Smooth muscle cell (in vitro differentiated cells): ENCODE data around the gene DGCR2. TPM values are rescaled to one million over a fixed set of nuclear protein-coding genes. Genes with fewer than 3 reads are reported as not detected.

Source experiments
- DNase-seq: peaks from one replicate; lab custom pipeline; 2025; ENCODE audit not compliant: unreplicated experiment; lab: John Stamatoyannopoulos, UW
- H2AFZ ChIP-seq: fragments of 200-600 bp; sonication (generic); 2 replicates; pipeline ENCODE4 v1.6.0; 2016; ENCODE audit warnings: antibody characterized with exemption, low read depth, mild to moderate bottlenecking
- H3F3A ChIP-seq: fragments of 200-600 bp; sonication (generic); 2 replicates; pipeline ENCODE4 v1.6.0; 2017; ENCODE audit warnings: antibody characterized with exemption, low read depth
- H3K27ac ChIP-seq: fragments of 200-600 bp; sonication (generic); 2 replicates; pipeline ENCODE4 v1.5.1; 2016; ENCODE audit warnings: low read depth, mild to moderate bottlenecking
- H3K27me3 ChIP-seq: fragments of 200-600 bp; sonication (generic); 2 replicates; pipeline ENCODE4 v1.6.1; 2016; ENCODE audit warnings: low read depth, mild to moderate bottlenecking
- H3K36me3 ChIP-seq: fragments of 200-600 bp; sonication (generic); 2 replicates; pipeline ENCODE4 v1.5.1; 2016; ENCODE audit warnings: low read depth
- H3K4me1 ChIP-seq: fragments of 200-600 bp; sonication (generic); 2 replicates; pipeline ENCODE4 v1.5.1; 2016; ENCODE audit warnings: low read depth
- H3K4me2 ChIP-seq: fragments of 200-600 bp; sonication (generic); 2 replicates; pipeline ENCODE4 v1.6.0; 2016; ENCODE audit warnings: mild to moderate bottlenecking
- H3K4me3 ChIP-seq: fragments of 200-600 bp; sonication (generic); 2 replicates; pipeline ENCODE4 v1.5.1; 2016; ENCODE audit warnings: mild to moderate bottlenecking
- H3K79me2 ChIP-seq: fragments of 200-600 bp; sonication (generic); 2 replicates; pipeline ENCODE4 v1.6.0; 2016; ENCODE audit warnings: low read depth, mild to moderate bottlenecking
- H3K9ac ChIP-seq: fragments of 200-600 bp; sonication (generic); 2 replicates; pipeline ENCODE4 v1.6.0; 2016; ENCODE audit warnings: low read depth
- H3K9me3 ChIP-seq: fragments of 200-600 bp; sonication (generic); replicated peaks from 2 replicates; pipeline ENCODE4 v1.5.1; 2016; ENCODE audit warnings: low read depth
- H4K20me1 ChIP-seq: fragments of 200-600 bp; sonication (generic); 2 replicates; pipeline ENCODE4 v1.6.0; 2016; ENCODE audit warnings: low read depth
- CTCF ChIP-seq: fragments of 200-600 bp; sonication (generic); IDR thresholded peaks from 2 replicates; pipeline ENCODE4 v1.5.1; 2017; ENCODE audit warnings: borderline replicate concordance, mild to moderate bottlenecking, antibody characterized with exemption; ENCODE audit not compliant: insufficient read depth, poor library complexity, severe bottlenecking
- WGBS: methylation state at CpG from one replicate; pipeline ENCODE4 v1.1.7; 2016; ENCODE audit warnings: low lambda C conversion rate; 5-methylcytosine and 5-hydroxymethylcytosine counted together
- polyA plus RNA-seq: library from polyadenylated mRNA; unstranded; fragments of >200 nt; fragmentation: Nextera tagmentation; extraction: Ambion mirVana; gene quantifications from 2 replicates; pipeline ENCODE4 v1.2.1, GENCODE V29; 2016
- total RNA-seq: library from RNA; depleted of rRNA; stranded (reverse); fragments of >200 nt; gene quantifications from 2 replicates; pipeline ENCODE4 v1.2.3, GENCODE V29; 2014

DGCR2 gene
- total and polyA plus RNA-seq, 2 experiments from 2014 or later: 46.7 to 53.2 TPM

GRCh38 chr22:18999008-18999407 lies 123.2 kb downstream of the DGCR2 start:
- no peak overlapping the region for H3K9ac ChIP-seq
- no peak for DNase-seq
- peak; percentile 29 for TF ChIP-seq CTCF
- 26% methylated on average over 12 of the region's 12 CpGs for WGBS
- no peaks in the 10 kb centered on the region for H3K79me2 ChIP-seq
- no peak overlapping the region for H2AFZ ChIP-seq
- no peaks in the 10 kb centered on the region for H3K36me3 ChIP-seq
- H3K9me3 ChIP-seq: no peaks in the 10 kb centered on the region
- no peak overlapping the region for H3K4me3 ChIP-seq
- H4K20me1 ChIP-seq: no peaks in the 10 kb centered on the region
- no peaks in the 10 kb centered on the region for H3K4me1 ChIP-seq
- H3K27ac ChIP-seq: no peak overlapping the region
- H3F3A ChIP-seq: no peaks in the 10 kb centered on the region
- H3K4me2 ChIP-seq: no peak overlapping the region
- peaks cover 16% of the 10 kb centered on the region for H3K27me3 ChIP-seq

- H3K4me3 ChIP-seq: no peak overlapping the region
- no peak overlapping the region for H2AFZ ChIP-seq
- no peak for DNase-seq
- H3F3A ChIP-seq: no peaks in the 10 kb centered on the region
- no peaks in the 10 kb centered on the region for H3K4me1 ChIP-seq
- 76% methylated on average over 22 of the region's 22 CpGs for WGBS
- no peaks in the 10 kb centered on the region for H4K20me1 ChIP-seq
- H3K79me2 ChIP-seq: no peaks in the 10 kb centered on the region
- H3K9me3 ChIP-seq: no peaks in the 10 kb centered on the region
- no peaks in the 10 kb centered on the region for H3K36me3 ChIP-seq
- H3K4me2 ChIP-seq: no peak overlapping the region
- H3K9ac ChIP-seq: no peak overlapping the region
- TF ChIP-seq CTCF: no peak
- no peak overlapping the region for H3K27ac ChIP-seq
- H3K27me3 ChIP-seq: peaks cover 11% of the 10 kb centered on the region
Observed at GRCh38 chr22:18997925-18998315, 124.3 kb downstream of the DGCR2 start.

- no peak for TF ChIP-seq CTCF
- H3K9ac ChIP-seq: no peak overlapping the region
- no peak overlapping the region for H3K27ac ChIP-seq
- no peaks in the 10 kb centered on the region for H3F3A ChIP-seq
- no peak overlapping the region for H3K4me3 ChIP-seq
- no peaks in the 10 kb centered on the region for H3K4me1 ChIP-seq
- no peak for DNase-seq
- H3K36me3 ChIP-seq: no peaks in the 10 kb centered on the region
- H3K9me3 ChIP-seq: no peaks in the 10 kb centered on the region
- H4K20me1 ChIP-seq: no peaks in the 10 kb centered on the region
- H3K27me3 ChIP-seq: peaks cover 8% of the 10 kb centered on the region
- H3K4me2 ChIP-seq: no peak overlapping the region
- no peak overlapping the region for H2AFZ ChIP-seq
- 91% methylated on average over 12 of the region's 12 CpGs for WGBS
- H3K79me2 ChIP-seq: no peaks in the 10 kb centered on the region
Observed at GRCh38 chr22:18997306-18997924, 124.8 kb downstream of the DGCR2 start.

GRCh38 chr22:18996376-18996900 lies 125.8 kb downstream of the DGCR2 start:
- no peak for DNase-seq
- H3K4me2 ChIP-seq: no peak overlapping the region
- no peaks in the 10 kb centered on the region for H3K4me1 ChIP-seq
- peaks cover 8% of the 10 kb centered on the region for H3K27me3 ChIP-seq
- no peaks in the 10 kb centered on the region for H3F3A ChIP-seq
- no peak overlapping the region for H3K27ac ChIP-seq
- no peak for TF ChIP-seq CTCF
- no peaks in the 10 kb centered on the region for H3K79me2 ChIP-seq
- H2AFZ ChIP-seq: no peak overlapping the region
- no peaks in the 10 kb centered on the region for H3K9me3 ChIP-seq
- no peaks in the 10 kb centered on the region for H4K20me1 ChIP-seq
- H3K36me3 ChIP-seq: no peaks in the 10 kb centered on the region
- no peak overlapping the region for H3K9ac ChIP-seq
- H3K4me3 ChIP-seq: no peak overlapping the region
- WGBS: 84% methylated on average over 9 of the region's 9 CpGs
